GM12875 (cell line): ENCODE data around the gene ZNF444.
"Not testable (repeated sequence)": the region's sequence is repeated elsewhere in the genome, so short reads cannot be mapped to it uniquely, and the experiment has no call there.

ENCODE experiments used
- H3K4me3 ChIP-seq: one replicate; pipeline ENCODE4 v1.5.1; 2011; ENCODE audit warnings: low read depth, low read length, control low read depth
- CTCF ChIP-seq: IDR thresholded peaks from 2 replicates; pipeline ENCODE4 v1.5.1; 2011; ENCODE audit warnings: low read depth, mild to moderate bottlenecking, control low read depth, inconsistent platforms, low read length, moderate library complexity, borderline replicate concordance; ENCODE audit not compliant: insufficient read depth

The ZNF444 gene

GRCh38 chr19:56167064-56167578 lies 26.0 kb downstream of the ZNF444 start:
- no peak overlapping the region for H3K4me3 ChIP-seq
- TF ChIP-seq CTCF = no peak

GRCh38 chr19:56170261-56170660 lies 29.2 kb downstream of the ZNF444 start:
- TF ChIP-seq CTCF = no peak
- H3K4me3 ChIP-seq = no peak overlapping the region

- TF ChIP-seq CTCF = no peak
- H3K4me3 ChIP-seq = no peak overlapping the region
Observed at GRCh38 chr19:56174086-56174485, 33.0 kb downstream of the ZNF444 start.

DNA sequence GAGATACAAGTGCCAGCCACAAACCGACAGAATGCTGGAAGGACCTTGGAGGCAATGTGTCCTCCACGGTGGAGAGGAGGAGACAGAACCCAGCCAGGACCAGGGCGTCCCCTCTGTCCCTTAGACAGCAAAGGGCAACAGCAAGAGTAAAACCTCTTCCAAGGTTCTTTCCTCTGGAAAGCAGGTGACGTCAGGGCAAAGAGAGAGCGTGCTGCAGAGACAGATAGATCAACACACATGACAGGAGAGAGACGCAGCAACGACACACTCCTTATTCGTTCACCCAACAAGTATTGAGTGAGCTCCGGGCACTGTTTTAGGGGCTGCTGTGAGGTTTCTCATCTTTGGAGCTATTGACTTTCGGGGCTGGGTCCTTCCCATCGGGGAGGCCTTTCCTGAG lies 33.5 kb downstream of the ZNF444 start:
- no peak for TF ChIP-seq CTCF

DNA sequence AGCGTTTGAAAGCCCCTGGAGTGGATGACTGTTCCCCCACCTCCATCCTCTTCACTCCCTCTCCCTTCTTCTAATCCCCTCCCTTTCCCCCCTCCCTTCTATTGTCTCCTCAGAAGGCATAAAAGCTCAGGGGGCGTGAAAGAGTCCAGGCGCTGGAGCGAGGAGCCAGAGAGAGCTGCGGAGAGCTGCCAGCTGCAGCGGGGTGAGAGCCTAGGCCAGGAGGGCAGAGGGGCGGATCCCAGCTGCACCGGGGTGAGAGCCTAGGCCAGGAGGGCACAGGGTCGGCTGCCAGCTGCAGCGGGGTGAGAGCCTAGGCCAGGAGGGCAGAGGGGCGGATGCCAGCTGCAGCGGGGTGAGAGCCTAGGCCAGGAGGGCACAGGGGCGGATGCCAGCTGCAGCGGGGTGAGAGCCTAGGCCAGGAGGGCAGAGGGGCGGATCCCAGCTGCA lies 34.8 kb downstream of the ZNF444 start, which contains the start of gene GALP:
GALP (plus strand) TSS at position 148 of the 447 bp plus-strand sequence. CDS start 1,101 bp downstream, outside the sequence.
- H3K4me3 ChIP-seq = not testable (repeated sequence)

More for the DNA sequence above, 33.5 kb downstream of the ZNF444 start:
- no peak overlapping the region for H3K4me3 ChIP-seq

- H3K4me3 ChIP-seq = not testable (repeated sequence)
Observed at GRCh38 chr19:56176310-56176709, 35.2 kb downstream of the ZNF444 start.

DNA sequence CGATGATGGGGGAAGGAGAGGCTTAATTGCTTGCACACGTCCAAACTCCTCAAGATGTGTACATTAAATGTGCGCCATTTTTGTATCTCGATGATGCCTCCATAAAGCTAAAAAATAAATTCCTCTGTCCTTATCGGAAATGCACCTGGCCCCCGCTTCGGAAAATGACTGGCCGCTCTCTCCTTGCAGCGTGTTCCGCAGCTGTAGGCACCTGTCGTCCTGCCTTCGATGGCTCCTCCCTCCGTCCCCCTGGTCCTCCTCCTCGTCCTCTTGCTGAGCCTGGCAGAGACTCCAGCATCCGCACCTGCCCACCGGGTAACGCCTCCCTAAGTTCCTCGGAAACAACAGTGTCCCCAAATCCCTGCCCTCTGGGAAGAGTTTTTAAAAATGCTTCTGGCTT lies 35.8 kb downstream of the ZNF444 start:
- H3K4me3 ChIP-seq = no peak overlapping the region
- no peak for TF ChIP-seq CTCF

DNA sequence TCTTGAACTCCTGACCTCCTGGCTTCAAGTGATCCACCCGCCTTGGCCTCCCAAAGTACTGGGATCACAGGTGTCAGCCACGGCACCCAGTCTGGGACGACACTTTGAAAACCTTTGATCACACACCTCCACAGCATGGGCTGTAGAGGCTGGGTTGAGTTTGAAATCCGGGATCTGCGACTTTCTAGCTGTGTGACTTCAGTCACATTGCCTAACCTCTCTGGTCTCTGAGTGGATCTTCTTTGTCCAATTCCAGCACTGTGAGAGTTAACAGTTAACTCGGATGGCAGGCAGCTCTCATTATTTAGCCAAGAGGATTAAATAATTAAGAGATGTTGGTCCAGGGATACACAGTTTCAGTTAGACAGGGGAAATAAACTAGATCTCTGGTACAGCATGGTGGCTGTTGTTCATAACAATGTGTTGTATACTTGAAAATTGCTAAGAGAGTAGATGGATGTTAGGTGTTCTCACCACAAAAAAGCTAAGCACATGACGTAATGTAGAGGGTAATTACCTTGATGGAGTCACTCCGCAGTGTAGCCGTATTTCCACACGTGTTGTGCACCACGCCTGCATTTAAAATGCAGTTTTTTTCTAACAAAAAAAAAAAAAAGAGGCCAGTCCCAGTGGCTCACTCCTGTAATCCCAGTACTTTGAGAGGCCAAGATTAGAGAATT lies 36.6 kb downstream of the ZNF444 start:
- TF ChIP-seq CTCF = no peak
- H3K4me3 ChIP-seq = no peak overlapping the region
